Loucy (cell line): ENCODE data around the gene GLT1D1.

Experiments
- EZH2phosphoT487 ChIP-seq: fragments of 200-600 bp; IDR thresholded peaks from 2 replicates; pipeline ENCODE4 v1.6.1; 2018; ENCODE audit warnings: antibody characterized with exemption, mild to moderate bottlenecking, moderate library complexity, borderline replicate concordance
- TF ChIP-seq, protein P1 (sequence below): fragments of 200-600 bp; sonication (generic); conservative IDR thresholded peaks from 2 replicates; pipeline ENCODE4 v1.5.1; 2014; ENCODE audit warnings: mild to moderate bottlenecking, antibody characterized with exemption, low read length

DNA sequence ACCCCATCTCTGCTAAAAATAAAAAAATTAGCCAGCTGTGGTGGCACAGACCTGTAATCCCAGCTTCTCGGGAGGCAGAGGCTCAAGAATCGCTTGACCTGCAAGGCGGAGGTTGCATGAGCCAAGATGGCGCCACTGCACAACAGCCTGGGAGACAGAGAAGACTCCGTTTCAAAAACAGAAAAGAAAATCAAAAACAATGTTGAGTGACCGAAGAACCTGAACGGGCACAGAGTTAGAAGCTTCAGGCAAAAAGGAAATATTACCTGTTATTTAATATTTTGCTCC lies 3.5 kb downstream of the GLT1D1 start:
- TF ChIP-seq, protein P1, sequence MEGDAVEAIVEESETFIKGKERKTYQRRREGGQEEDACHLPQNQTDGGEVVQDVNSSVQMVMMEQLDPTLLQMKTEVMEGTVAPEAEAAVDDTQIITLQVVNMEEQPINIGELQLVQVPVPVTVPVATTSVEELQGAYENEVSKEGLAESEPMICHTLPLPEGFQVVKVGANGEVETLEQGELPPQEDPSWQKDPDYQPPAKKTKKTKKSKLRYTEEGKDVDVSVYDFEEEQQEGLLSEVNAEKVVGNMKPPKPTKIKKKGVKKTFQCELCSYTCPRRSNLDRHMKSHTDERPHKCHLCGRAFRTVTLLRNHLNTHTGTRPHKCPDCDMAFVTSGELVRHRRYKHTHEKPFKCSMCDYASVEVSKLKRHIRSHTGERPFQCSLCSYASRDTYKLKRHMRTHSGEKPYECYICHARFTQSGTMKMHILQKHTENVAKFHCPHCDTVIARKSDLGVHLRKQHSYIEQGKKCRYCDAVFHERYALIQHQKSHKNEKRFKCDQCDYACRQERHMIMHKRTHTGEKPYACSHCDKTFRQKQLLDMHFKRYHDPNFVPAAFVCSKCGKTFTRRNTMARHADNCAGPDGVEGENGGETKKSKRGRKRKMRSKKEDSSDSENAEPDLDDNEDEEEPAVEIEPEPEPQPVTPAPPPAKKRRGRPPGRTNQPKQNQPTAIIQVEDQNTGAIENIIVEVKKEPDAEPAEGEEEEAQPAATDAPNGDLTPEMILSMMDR = no peak
- no peak for TF ChIP-seq EZH2phosphoT487
